Testis (tissue), 3 donors: Measurements from ENCODE around the gene OPN3. TPM values are rescaled to one million over a fixed set of nuclear protein-coding genes. Genes with fewer than 3 reads are reported as not detected.

Experiments
- DNase-seq: peaks from one replicate; pipeline ENCODE4 v3.0.0-alpha.2; 2019
- H3K27ac ChIP-seq, 2 donors: fragments of 200-600 bp; sonication (generic); one replicate each; pipeline ENCODE4 v1.5.1; 2019
- H3K27me3 ChIP-seq: fragments of 200-600 bp; sonication (generic); one replicate; pipeline ENCODE4 v1.5.1; 2019
- H3K36me3 ChIP-seq: fragments of 200-600 bp; sonication (generic); one replicate; pipeline ENCODE4 v1.5.1; 2017; ENCODE audit warnings: low read depth; ENCODE audit errors: missing control alignments
- H3K4me1 ChIP-seq: fragments of 200-600 bp; sonication (generic); one replicate; pipeline ENCODE4 v1.5.1; 2019
- H3K4me3 ChIP-seq, 2 donors: fragments of 200-600 bp; sonication (generic); one replicate each; pipeline ENCODE4 v1.5.1; 2017 to 2019
- H3K9me3 ChIP-seq: fragments of 200-600 bp; sonication (generic); one replicate; pipeline ENCODE4 v1.5.1; 2017
- POLR2A ChIP-seq: fragments of 450-650 bp; IDR thresholded peaks from one replicate; pipeline ENCODE4 v1.6.1; 2017; ENCODE audit warnings: antibody characterized with exemption, mild to moderate bottlenecking, moderate library complexity
- WGBS, 2 donors: methylation state at CpG; one replicate each; pipeline ENCODE4 v1.1.5; 2018; 5-methylcytosine and 5-hydroxymethylcytosine counted together
- intact Hi-C: fragments of 100-400 bp; cut with DNase I; formaldehyde crosslinking; loops from one replicate; pipeline ENCODE4 v1.15.1; 2023; ENCODE audit warnings: low total_unique reads
- polyA plus RNA-seq: library from polyadenylated mRNA; stranded (reverse); fragments of 350-450 nt; fragmentation: Illumina TruSeq; extraction: RNeasy Lipid Tissue Mini Kit (QIAGEN cat#74804); gene quantifications from one replicate; pipeline ENCODE4 v1.2.3, GENCODE V29; 2014; ENCODE audit warnings: low read depth, low replicate concordance; ENCODE audit not compliant: insufficient read depth
- total RNA-seq, 2 donors: library from RNA; depleted of rRNA; stranded (reverse); fragments of >200 nt; gene quantifications; one replicate each; pipeline ENCODE4 v1.2.3, GENCODE V29; 2016
- TF ChIP-seq, protein P1 (sequence below), 3 experiments: fragments of 450-650 bp in 2 of 3; fragments of 200-600 bp in 1 of 3; sonication (generic) in 1 of 3; IDR thresholded peaks; one replicate each; pipeline ENCODE4 v1.5.1; 2016 to 2019; ENCODE audit warnings: antibody characterized with exemption in 3 of 3, mild to moderate bottlenecking in 2 of 3, moderate library complexity in 1 of 3

The OPN3 gene
- total and polyA plus RNA-seq, 3 donors from 2014 or later: 25.8 to 45.8 (median 41.4) TPM

DNA sequence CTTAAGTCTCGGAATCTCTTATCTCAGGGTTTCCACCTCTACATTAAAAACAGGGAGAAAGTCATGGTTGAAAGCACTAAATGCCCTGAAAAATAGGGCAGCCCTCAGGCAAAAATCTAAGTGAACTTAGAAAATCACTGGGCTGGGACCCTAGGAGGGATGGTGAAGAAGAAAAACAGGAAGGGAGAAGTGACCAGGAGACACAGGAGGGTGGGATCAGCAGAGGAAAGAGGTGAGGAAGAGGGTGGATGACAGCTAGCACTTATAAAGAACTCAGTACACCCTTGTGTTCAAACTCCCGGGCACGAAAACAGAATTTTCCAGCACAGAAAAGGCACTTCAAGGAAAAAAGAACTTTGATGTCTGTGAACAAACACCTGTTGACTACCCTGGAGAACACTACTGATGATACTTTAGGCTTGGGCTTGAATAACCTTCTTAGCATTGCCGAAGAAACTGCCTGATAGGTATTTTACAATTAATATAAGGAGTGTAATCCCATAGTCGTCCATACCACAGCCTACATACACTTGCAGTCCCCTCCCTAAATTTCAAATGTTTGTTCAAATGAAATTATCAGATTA is 2.0 kb downstream of the OPN3 start:
- H3K36me3 ChIP-seq: no peaks in the 10 kb centered on the region
- no peaks in the 10 kb centered on the region for H3K9me3 ChIP-seq
- no peak overlapping the region for H3K27ac ChIP-seq
- H3K4me3 ChIP-seq: no peak overlapping the region
- intact Hi-C loops: no loop called here
- DNase-seq: no peak
- H3K27me3 ChIP-seq: no peaks in the 10 kb centered on the region
- H3K4me1 ChIP-seq: peaks cover 11% of the 10 kb centered on the region
- 39 to 44% methylated on average over 5 of the region's 5 CpGs for WGBS, 2 donors
- TF ChIP-seq, protein P1, sequence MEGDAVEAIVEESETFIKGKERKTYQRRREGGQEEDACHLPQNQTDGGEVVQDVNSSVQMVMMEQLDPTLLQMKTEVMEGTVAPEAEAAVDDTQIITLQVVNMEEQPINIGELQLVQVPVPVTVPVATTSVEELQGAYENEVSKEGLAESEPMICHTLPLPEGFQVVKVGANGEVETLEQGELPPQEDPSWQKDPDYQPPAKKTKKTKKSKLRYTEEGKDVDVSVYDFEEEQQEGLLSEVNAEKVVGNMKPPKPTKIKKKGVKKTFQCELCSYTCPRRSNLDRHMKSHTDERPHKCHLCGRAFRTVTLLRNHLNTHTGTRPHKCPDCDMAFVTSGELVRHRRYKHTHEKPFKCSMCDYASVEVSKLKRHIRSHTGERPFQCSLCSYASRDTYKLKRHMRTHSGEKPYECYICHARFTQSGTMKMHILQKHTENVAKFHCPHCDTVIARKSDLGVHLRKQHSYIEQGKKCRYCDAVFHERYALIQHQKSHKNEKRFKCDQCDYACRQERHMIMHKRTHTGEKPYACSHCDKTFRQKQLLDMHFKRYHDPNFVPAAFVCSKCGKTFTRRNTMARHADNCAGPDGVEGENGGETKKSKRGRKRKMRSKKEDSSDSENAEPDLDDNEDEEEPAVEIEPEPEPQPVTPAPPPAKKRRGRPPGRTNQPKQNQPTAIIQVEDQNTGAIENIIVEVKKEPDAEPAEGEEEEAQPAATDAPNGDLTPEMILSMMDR (IDR thresholded peaks at IDR 0.05): no peak
- TF ChIP-seq POLR2A: no peak

DNA sequence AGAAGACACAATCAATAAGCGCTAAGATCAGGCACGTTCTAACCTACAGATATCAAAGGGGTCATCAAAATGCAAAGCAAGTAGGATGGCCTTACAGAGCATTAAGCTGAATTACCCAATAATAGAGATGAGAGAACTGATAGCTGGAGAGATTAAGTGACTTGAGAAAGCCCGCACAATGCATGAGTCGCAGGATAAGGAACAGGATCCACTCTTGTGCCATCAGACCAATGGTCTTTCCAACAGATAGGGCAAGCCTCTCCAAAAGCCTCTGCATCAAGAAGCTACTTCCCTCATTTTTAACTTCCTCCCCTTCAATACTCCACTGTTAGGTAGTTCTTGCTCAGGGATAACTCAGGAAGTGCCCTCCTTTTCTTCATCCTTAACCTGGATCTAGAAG is 2.6 kb downstream of the OPN3 start:
- WGBS, 2 donors: 53 to 65% methylated on average over 4 of the region's 4 CpGs
- H3K9me3 ChIP-seq: no peaks in the 10 kb centered on the region
- H3K27me3 ChIP-seq: no peaks in the 10 kb centered on the region
- no peak for DNase-seq
- TF ChIP-seq, protein P1 (IDR thresholded peaks at IDR 0.05): no peak
- no peak for TF ChIP-seq POLR2A
- H3K27ac ChIP-seq: no peak overlapping the region
- H3K4me3 ChIP-seq: no peak overlapping the region
- intact Hi-C loops: no loop called here
- peaks cover 11% of the 10 kb centered on the region for H3K4me1 ChIP-seq
- no peaks in the 10 kb centered on the region for H3K36me3 ChIP-seq

DNA sequence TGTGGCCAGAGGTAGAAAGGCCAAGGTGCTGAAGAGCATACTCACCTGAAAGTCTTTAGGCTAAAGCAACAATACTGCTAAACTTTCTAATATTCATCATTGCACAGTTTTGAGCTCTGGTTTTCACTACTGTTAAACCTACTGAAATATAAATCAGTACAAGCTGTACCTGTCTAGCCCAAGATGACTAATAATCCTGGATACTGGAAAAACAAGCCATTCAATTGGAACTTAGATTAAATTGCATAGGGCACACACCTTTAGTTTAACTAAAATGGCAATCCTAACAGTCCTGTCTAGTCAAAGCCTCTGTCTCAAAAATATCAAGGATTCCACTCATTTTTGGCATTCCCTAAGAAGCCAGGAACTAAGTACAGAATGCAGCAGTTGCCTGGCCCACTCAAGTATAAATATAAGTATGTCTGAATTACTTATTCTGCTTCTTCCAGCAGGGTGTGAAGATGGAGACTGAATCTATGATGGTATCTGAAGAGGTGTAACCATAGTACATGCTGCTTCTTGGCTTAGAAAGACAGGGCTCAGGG is 3.1 kb downstream of the OPN3 start:
- no peak for DNase-seq
- TF ChIP-seq, protein P1 (IDR thresholded peaks at IDR 0.05): no peak
- no peak for TF ChIP-seq POLR2A
- intact Hi-C loops: no loop called here
- Histone ChIP-seq H3K9me3 (no peaks in the 10 kb centered on the region), H3K4me1 (peaks cover 11% of the 10 kb centered on the region), H3K27me3 (no peaks in the 10 kb centered on the region), H3K36me3 (no peaks in the 10 kb centered on the region), H3K4me3 (no peak overlapping the region), H3K27ac (no peak overlapping the region)

DNA sequence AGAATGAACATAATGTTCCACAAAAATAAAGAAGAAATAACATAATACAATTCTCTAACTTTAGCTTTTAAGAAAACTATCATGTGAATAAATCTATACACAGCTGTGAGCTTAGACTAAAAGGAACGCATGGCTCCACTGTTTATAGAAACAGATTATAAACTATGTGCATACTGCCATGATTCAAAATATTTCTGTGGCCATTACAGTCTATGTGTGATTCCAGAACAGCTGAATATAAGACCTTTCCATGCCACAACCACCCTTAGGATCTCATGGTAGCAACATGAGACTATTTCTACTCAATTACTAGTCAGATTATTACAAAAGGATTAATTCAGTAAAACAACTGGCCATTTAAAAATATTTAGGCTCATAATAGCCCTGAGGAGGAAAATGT is 3.9 kb downstream of the OPN3 start:
- DNase-seq: no peak
- Histone ChIP-seq H3K36me3 (no peaks in the 10 kb centered on the region), H3K27ac (no peak overlapping the region), H3K4me1 (peaks cover 11% of the 10 kb centered on the region), H3K27me3 (no peaks in the 10 kb centered on the region), H3K9me3 (no peaks in the 10 kb centered on the region), H3K4me3 (no peak overlapping the region)
- intact Hi-C loops: no loop called here
- no peak for TF ChIP-seq POLR2A
- TF ChIP-seq, protein P1 (IDR thresholded peaks at IDR 0.05): no peak
- 37 to 69% methylated on average over 1 of the region's 1 CpG for WGBS, 2 donors

DNA sequence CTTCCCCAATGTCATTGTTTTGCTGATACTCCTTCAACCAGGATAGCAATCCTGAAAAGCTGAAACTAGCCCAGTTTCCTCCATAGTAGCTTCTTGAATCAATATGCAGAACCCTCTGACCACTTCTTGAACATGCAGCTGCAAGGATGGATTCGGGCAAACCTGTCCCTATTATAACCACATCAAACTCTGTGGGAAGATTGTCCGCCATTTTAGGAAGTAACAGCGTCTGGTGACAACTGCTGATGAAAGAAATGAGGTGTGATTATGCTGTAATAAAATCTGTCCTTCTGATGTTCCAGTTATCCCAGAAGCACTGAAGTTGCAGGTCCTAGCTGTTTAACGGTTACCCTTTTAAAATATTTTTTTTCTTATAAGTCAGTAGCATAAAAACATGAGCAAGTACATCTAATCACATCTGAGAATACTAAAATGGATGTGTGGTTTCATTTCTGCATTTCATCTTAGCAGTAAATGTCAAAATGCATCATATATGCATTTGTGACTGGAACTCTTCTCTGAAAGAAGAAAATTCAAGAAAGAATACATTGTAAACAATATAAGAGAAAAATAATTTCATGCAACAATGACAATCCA is 4.5 kb downstream of the OPN3 start:
- DNase-seq: no peak
- no peak for TF ChIP-seq POLR2A
- TF ChIP-seq, protein P1 (IDR thresholded peaks at IDR 0.05): no peak
- H3K36me3 ChIP-seq: no peaks in the 10 kb centered on the region
- peaks cover 11% of the 10 kb centered on the region for H3K4me1 ChIP-seq
- H3K9me3 ChIP-seq: no peaks in the 10 kb centered on the region
- no peaks in the 10 kb centered on the region for H3K27me3 ChIP-seq
- no peak overlapping the region for H3K27ac ChIP-seq
- no peak overlapping the region for H3K4me3 ChIP-seq
- 84 to 97% methylated on average over 4 of the region's 4 CpGs for WGBS, 2 donors
- intact Hi-C loops: no loop called here
